Stimulated activated CD8-positive, alpha-beta memory T cell treated with anti-CD3 and anti-CD28 coated beads, Interleukin-15, amount 100 ng/mL, for 48 hours (primary cell): ENCODE data around the gene WDR62.

Source experiments
- DNase-seq, 2 donors: peaks; one replicate each; pipeline ENCODE4 v3.0.0-alpha.2; 2020; ENCODE audit warnings: low read depth in 2 of 2

The WDR62 gene

DNA sequence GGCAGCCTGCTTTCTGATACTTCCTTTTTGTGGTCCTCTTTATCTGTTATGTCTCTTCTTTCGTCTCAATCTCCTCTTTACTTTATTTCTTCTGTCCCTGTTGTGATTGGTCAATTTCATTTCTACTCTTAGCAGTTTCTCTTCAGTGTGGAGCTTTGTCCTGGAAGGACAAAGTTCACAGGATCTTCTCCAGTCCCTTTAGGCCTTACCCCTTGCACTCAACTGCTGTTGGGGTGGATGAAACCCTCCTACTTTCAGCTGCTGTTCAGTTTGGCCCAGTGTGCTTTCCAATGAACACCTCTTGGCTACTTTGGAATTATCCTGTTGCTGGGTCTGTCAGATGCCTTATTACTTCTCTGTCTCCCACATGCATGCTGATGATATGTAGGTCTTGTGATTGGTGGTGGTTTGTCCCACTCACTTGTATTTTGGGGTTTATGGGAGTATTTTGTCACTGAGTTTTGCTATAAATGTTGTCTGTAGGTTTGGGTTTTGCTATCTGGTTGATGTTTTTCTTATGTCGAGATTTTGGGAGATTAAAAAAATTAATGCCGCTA lies 24.8 kb downstream of the WDR62 start:
- no peak for DNase-seq

DNA sequence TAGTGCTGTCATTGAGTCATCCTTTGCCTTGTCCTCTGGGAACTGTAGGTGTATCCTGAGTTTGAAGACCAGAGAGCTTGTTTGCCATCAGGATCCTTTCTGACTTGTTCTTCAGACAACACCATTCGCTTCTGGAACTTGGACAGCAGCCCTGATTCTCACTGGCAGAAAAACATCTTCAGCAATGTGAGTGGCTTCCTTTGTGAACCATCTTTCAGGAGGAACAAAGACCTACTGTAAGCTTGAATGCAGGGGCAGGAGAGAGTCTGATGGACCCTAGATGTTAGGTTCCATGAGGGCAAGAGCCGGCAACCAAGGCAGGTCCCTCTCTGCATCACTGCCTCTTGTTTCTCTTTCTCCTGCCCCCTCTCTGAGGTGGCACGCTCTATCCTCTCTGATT lies 26.7 kb downstream of the WDR62 start:
- DNase-seq = no peak

DNA sequence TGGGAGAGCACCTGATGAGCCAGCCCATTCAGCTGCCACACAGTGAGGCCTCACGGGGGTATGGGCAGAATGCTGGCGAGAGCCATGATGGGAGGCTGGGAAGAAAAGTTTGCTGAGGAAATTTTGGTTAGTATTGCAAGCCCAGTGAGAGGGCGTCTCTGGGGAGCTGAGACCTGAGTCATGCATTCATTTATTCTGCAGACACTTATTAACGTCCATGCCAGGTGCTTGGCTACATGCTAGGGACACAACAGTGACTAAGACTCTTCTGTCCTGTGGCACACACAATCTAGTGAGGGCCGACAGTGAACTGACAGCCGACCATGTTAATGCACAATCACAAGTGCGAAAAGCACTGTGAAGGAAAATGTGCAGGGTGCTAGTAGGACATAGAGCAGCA lies 27.2 kb downstream of the WDR62 start:
- no peak for DNase-seq

DNA sequence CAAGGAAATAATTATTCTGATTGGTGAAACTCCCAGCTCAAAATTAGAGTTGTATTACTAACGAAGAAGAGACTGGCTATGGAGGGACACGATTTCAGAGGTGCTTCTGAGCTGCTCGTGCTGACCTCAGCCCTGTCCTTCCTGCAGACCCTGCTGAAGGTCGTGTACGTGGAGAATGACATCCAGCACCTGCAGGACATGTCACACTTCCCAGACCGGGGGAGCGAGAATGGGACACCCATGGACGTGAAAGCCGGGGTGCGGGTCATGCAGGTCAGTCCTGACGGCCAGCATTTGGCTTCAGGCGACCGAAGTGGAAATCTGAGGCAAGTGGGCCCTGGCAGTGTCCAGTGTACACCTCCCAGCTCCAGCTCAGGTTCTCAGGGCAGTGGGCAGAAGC lies 28.2 kb downstream of the WDR62 start:
- no peak for DNase-seq

DNA sequence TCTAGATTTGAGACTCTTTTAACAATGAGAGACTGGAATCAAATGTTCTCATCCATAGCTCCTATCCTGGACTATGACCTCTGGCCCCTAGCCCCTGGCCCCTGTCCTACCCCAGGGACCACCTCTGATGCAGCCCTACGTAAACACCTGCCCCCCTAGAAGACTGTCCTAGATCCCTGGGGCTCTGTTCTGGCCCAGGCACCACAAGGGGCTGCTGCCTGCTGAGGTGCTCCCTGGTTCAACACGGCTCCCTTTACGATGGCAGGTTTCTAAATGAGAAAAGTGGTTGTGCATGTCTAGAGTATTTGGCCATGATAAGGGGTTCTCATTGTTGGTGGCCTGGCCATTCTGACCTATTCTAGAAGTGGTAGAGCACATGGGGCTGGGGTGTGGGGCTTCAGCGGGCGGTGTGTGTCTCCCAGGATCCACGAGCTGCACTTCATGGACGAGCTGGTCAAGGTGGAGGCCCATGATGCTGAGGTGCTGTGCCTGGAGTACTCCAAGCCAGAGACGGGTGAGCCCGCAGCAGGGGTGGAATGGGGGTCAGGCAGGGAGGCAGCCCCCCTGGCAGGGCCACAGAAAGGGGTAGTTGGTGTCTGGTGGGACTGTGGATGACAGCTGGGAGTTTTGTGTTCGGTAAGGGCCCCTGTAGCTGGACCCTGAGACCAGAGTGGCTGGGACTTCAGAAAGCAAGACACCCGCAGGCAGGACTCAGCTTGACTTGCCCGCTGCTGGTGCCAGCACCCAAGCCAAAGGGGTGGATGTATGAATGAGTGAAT lies 29.7 kb downstream of the WDR62 start:
- no peak for DNase-seq

DNA sequence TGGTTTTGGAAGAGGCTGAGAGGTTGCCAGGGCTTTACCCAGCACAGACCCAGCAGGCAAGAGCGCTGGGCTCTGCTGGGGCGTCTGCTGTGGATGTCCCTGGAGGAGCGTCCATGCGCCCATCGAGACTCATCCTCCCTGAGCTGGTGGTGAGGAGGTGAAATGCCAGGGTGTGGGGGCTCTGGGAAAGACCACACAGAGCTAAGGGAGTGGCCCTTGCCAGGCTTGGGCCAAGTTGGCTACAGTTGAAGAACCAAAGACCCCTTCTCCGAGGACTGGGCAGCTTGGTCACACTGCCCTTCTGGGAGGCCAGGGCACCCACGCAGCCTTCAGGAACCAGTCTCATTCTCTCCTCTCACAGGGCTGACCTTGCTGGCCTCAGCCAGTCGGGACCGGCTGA lies 31.6 kb downstream of the WDR62 start:
- DNase-seq = no peak

DNA sequence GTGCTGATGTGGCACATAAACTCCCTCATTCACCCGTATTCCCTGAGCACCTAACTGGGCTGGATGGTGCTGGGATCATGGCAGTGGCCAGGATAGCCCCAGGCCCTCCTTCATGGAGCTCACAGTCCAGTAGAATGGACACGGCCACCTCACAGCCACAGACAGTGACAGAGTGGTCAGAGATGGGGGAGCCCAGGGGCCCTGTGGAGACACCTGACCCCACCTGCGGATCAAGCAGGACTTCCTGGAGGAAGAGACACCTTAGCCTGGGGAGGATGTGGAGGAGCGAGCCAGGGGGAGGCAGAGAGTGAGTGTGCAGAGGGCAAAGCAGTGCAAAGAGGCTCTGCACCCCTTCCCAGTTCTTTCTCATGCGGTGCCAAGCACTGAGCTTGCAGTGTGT lies 35.1 kb downstream of the WDR62 start:
- DNase-seq = no peak

DNA sequence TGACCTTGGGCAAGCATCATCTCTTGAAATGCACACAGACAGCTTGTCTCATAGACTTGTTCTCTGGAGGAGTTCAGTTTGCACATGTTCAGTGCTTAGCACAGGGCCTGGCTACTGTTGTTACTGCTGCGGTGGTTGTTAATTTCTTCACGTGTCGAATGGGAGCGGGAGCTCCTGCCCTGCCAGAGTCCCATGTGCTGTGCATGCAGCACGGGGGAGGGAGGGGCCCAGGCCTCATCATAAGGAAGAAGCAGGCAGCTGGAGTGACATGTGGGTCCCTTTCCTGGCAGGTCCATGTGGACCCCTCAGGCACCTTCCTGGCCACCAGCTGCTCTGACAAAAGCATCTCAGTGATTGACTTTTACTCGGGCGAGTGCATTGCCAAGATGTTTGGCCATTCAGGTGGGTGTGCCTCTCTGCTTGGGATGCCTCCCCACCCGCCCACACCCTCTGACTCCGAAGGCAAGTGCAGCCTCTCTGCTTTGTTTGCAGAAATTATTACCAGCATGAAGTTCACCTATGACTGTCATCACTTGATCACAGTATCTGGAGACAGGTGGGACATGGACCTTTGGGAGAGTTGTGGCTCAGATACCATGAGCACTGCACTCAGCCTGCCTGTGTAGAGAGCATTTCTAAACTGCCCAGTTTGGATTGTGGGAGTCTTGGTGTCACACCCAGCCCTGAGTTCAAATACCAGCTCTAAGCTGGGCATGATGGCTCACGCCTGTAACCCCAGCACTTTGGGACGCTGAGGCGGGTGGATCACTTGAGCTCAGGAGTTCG lies 36.4 kb downstream of the WDR62 start:
- DNase-seq = no peak

DNA sequence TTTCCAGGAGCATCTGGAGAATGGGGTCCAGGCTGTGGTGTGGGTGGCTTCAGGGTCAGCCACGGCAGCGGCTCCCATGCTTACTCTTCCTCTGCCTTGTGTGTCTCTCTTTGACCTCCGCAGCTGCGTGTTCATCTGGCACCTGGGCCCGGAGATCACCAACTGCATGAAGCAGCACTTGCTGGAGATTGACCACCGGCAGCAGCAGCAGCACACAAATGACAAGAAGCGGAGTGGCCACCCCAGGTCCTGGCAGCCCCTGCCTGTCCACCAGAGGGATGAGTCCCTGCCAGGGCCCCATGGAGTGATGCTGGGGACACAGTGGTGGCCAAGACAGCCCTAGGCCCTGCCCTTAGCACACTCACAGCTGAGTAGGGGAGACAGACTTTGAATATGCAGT lies 37.9 kb downstream of the WDR62 start:
- DNase-seq = no peak

DNA sequence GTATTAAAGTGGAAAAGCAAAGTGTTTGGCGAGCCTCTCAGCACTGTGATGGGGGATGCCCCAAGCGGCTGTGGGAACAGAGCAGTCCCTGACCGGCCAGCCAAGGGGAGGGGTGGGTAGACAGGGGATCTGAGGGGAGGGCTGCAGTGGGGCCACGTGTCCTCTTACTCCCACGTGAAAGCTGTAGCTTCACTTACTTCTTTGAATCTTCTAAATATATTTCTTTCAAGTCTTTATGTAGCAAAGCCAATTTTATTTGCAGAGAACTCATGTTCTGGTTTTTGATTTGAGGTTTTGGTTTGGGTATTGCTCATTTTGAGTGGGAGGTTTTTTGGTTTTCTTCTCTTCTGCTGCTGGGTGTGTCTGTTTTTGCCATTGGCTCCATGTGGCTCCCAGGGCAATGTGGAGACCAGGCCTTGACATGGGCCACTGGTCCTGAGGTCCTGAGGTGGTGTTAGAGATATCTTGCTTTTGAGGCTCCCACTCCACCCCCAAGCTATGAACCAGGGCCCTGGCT lies 38.5 kb downstream of the WDR62 start:
- DNase-seq = peak in 1 of 2 donors; percentile 23

DNA sequence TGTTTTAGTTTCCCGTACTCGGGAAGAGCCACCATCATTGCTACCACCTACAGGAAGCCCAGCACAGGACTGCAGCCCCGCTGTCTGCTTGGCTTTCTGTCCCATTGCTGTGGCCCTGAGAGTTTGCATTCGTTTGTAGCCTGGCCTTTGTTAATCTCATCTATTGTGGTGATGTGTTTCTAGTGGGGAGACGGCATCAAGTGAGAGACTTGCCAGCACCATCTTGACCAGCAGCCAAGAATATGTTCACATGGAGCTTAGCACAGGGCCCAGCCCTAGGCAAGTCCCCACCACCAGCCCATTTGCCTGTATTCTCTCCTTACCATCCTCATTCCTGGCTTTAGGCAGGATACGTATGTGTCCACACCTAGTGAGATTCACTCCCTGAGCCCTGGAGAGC lies 39.0 kb downstream of the WDR62 start:
- no peak for DNase-seq

DNA sequence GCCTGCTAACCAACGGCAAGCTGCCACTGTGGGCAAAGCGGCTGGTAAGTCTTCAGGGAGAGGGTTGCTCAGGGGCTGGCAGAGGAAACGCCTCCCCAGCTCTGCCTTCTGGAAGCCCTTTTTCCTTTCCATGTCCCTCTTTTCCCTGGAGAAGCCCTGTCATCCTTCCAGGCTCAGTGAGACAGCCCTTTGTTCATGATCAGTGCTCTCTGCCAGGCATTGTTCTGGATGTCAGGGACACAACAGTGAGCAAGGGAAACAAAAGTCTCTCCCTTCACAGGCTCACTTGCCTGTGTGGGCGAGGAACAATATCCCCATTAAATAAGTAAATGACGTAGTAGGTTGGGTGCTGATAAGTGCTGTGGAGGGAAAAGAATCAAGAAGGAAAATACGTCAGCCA lies 42.3 kb downstream of the WDR62 start:
- no peak for DNase-seq

DNA sequence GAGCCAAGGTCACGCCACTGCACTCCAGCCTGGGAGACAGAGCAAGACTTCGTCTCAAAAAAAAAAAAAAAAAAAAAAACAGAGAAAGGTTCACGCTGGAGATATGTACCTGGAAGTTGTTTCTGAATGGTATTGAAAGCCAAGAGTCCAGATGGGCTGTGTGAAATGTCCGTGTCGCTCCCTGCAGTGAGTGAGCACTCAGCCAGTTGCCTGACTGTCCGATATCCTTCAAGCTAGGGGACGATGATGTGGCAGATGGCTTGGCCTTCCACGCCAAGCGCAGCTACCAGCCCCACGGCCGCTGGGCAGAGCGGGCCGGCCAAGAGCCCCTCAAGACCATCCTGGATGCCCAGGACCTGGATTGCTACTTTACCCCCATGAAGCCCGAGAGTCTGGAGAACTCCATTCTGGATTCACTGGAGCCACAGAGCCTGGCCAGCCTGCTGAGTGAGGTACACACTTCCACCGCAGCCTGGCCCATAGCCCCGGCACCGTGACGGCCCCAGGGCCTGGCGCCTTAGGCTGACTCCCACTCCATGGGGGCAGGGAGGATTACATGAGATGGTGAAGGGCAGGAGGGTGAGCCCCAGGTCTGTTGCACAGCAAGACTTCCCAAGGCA lies 44.6 kb downstream of the WDR62 start:
- no peak for DNase-seq

DNA sequence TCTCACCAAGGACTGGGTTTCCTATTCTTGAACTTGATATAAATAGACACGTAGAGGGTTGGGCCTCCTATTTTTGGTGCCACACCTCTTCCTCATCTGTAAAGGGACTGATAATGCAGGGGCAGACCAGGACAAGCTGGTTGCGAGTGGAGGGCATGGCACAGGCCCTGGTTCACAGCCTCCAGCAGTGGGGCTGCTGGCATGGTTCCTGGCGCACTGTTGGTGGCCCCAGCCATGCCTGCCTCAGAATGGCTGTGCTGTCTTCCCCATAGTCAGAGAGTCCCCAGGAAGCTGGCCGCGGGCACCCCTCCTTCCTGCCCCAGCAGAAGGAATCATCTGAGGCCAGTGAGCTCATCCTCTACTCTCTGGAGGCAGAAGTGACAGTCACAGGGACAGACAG lies 45.8 kb downstream of the WDR62 start:
- no peak for DNase-seq

DNA sequence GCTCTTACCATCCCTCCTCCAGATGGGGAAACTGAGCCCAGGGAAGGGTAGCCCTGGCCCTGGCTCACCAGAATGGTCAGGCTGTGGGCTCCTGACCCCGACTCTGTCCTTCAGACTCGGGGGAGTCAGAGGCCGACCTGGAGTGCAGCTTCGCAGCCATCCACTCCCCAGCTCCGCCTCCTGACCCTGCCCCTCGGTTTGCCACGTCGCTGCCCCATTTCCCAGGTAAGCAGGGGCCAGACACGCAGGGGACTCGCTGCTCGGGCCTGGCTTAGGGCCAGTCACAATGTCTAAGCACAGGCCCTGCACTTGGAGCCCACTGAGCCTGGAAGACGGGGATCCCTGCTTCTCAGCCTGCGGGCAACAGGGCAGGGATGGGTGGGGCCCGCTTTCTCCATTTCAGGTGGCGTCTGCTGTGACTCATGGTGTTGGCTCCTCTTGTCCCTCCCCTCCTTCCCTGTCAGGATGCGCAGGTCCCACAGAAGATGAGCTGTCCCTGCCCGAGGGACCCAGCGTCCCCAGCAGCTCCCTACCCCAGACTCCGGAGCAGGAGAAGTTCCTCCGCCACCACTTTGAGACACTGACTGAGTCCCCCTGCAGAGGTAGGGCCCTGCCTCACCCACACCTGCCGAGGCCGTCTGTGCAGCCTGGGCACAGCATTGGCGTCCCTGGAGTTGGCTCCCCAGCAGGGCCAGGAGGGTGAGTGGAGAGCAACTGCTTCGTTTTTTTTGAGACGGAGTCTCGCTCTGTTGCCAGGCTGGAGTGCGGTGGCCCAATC lies 47.0 kb downstream of the WDR62 start:
- DNase-seq = no peak

DNA sequence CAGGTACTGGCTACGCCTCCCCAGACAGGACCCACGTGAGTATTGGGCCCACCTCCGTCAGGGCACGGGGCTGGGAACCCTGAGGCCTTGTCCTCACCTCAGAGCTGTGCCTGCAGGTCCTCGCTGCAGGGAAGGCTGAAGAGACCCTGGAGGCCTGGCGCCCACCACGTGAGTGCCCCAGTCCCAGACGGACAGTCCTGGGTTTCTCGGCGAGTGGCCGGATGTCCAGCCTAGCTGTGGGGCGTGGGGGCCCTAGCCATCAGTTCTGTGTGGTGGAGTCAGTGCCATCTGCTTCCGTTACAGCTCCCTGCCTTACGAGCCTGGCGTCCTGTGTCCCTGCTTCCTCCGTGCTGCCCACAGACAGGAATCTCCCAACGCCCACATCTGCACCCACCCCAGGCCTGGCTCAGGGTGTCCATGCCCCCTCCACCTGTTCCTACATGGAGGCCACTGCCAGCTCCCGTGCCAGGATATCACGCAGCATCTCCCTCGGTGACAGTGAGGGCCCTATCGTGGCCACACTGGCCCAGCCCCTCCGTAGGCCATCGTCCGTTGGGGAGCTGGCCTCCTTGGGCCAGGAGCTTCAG lies 48.4 kb downstream of the WDR62 start:
- no peak for DNase-seq

DNA sequence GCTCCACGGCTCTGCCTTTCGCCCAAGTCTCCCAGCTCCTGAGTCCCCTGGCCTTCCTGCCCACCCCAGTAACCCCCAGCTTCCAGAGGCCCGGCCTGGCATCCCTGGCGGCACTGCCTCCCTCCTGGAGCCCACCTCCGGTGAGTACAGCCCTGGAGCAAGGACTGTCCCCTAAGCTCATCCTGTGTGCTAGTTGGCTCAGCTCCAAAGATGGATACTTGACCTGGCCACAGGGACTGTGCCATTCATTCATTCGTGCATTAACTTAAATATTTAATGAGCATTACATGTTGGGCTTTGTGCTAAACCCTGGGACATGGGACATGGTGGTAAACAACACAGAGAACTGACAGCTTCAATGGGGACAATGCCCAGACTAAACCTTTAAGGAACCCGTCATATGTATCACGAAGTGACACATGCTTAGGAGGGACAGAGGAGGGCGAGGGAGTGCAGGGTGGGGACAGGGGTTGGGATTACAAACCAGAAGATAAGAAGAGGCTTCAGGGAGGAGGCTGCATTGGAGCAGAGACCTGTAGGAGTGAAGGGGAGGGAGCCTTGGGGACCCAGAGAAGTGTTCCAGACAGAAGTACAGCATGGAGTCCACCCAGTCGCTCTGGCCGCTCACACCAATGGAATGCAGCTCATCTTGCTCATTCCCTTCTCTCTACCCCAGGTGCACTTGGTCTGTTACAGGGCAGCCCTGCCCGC lies 49.3 kb downstream of the WDR62 start:
- DNase-seq = no peak

DNA sequence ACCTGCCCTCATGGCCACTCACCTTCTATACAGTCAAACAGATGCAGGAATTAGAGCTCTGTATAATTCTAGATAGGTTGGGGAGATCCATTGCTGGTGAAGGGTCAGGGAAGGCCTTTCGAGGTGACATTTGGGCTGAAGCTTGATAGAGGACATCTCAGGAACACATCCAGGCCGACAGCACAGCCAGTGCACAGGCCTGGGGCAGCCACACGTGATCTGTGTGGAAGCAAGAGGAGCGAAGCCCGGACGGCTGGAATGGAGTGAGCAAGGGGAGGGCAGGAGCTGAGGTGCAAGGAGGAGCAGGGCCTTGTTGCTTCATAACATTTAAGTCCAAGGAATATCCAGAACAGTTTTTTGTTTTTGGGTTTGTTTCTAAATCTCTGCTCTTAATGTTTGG lies 51.7 kb downstream of the WDR62 start:
- DNase-seq = no peak

DNA sequence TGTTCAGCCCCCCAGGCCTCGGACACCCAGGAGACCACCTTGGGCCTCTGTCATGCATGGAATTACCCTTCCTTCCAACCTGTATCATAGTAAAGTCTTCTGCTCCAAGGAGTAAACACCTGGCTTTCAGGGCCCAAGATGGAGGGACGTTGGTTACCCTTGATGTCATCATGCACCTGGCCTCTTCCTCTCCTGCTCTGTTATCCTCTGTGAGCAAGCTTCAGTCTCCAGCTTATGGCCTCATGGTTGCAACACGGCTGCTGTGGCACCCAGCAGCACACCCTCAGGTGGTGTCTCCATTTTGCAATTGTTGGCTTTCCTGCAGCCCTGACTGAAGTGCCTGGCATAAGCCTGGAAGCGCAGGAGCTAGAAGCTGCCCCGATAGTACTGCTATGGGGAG lies 52.3 kb downstream of the WDR62 start:
- no peak for DNase-seq

DNA sequence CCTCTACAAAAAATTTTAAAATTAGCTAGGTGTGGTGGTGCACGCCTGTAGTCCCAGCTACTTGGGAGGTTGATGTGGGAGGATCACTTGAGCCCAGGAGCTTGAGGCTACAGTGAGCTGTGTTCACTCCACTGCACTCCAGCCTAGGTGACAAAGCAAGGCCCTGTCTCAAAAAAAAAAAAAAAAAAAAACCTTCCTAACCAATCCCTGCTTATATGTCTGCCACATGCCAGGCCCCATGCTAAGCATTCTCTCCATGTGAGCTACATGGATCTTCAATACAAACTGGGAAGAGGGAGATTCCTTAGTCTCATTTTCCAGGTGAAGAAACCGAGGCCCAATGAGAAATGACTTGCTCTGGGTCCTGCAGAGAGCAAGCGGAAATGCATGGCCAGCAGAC lies 54.0 kb downstream of the WDR62 start:
- DNase-seq = no peak
